Measurements from ENCODE around the gene NUDT2.
"Not testable (repeated sequence)": the region's sequence is repeated elsewhere in the genome, so short reads cannot be mapped to it uniquely, and the experiment has no call there.

The NUDT2 gene

DNA sequence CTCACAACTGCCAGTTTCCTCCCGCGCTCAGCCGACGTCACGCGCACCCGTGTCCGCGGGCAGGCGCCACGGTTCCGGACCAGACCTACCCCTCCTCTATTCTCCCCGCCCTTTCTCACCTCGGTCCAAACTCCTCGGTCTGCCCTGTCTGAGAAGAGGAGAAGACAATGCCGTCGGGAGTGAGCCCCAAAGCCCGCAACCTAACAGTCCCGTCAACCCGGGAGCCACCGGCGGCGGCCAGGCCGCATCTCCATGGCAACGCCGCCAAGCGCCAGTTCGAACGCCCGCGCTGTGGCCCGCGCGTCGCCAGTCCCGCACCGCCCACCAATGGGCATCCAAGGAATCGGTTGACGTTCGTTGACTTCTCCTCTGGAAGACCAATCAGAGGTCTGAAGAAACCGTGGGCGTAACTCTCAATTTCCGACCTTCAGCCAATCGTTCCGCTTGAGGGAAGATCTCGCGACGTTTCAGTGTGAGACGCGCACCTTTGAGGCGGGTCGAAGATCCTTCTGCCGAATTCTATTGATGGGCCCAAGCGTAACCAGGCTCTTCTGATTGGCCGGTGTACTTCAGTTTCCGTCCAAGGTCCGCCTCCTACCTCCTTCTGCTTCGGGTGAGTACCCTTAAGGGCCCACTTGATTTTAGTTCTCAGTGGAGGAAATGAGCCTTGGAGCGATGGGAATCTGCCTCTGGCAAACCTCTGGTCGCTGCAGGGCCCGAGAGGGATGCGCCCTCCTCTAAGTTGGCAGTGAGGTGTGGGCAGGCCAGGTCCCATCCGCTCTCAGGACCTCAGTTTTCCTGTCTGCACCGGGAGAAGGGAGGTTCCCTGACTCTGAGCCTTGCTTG is at the start of gene NUDT2, which contains the start of gene KIF24:
NUDT2 (plus strand) TSS at position 583 of the 846 bp plus-strand sequence. CDS start 9,471 bp downstream, outside the sequence.
KIF24 (minus strand) TSS at position 282 of the 846 bp plus-strand sequence. CDS start 17,922 bp downstream, outside the sequence.
- peak; percentile 100 for DNase-seq (ENCODE audit: low read depth)
- peak within 1 kb of the TSS; percentile 89 for H3K4me3 ChIP-seq (ENCODE audit: control insufficient read depth, low read depth, low read length)
- TF ChIP-seq, protein P1, sequence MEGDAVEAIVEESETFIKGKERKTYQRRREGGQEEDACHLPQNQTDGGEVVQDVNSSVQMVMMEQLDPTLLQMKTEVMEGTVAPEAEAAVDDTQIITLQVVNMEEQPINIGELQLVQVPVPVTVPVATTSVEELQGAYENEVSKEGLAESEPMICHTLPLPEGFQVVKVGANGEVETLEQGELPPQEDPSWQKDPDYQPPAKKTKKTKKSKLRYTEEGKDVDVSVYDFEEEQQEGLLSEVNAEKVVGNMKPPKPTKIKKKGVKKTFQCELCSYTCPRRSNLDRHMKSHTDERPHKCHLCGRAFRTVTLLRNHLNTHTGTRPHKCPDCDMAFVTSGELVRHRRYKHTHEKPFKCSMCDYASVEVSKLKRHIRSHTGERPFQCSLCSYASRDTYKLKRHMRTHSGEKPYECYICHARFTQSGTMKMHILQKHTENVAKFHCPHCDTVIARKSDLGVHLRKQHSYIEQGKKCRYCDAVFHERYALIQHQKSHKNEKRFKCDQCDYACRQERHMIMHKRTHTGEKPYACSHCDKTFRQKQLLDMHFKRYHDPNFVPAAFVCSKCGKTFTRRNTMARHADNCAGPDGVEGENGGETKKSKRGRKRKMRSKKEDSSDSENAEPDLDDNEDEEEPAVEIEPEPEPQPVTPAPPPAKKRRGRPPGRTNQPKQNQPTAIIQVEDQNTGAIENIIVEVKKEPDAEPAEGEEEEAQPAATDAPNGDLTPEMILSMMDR (conservative IDR thresholded peaks at IDR 0.05; ENCODE audit: control insufficient read depth, insufficient read depth, low read depth, low read length) = no peak

DNA sequence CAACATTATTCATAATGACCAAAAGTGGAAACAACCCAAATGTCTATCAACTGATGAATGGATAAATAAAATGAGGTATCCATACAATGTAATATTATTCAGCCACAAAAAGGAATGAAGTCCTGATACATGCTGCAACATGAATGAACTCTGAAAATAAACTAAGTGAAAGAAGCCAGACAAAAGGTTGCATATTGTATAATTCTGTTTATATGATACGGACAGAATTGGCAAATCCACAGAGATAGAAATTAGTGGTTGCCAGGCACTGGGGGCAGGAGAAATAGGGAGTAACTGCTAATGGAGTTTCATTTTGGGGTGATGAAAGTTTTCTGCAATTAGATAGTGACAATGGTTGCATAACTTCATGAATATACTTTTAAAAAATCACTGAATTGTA is 47.3 kb upstream of the NUDT2 start:
- no peak for DNase-seq (ENCODE audit: low read depth)
- TF ChIP-seq, protein P1 (conservative IDR thresholded peaks at IDR 0.05; ENCODE audit: control insufficient read depth, insufficient read depth, low read depth, low read length) = no peak
- H3K4me3 ChIP-seq (ENCODE audit: control insufficient read depth, low read depth, low read length) = no peak overlapping the region

GRCh38 chr9:34289159-34289558 is 40.2 kb upstream of the NUDT2 start:
- DNase-seq (ENCODE audit: low read depth) = no peak
- TF ChIP-seq, protein P1 (conservative IDR thresholded peaks at IDR 0.05; ENCODE audit: control insufficient read depth, insufficient read depth, low read depth, low read length) = no peak
- no peak overlapping the region for H3K4me3 ChIP-seq (ENCODE audit: control insufficient read depth, low read depth, low read length)

DNA sequence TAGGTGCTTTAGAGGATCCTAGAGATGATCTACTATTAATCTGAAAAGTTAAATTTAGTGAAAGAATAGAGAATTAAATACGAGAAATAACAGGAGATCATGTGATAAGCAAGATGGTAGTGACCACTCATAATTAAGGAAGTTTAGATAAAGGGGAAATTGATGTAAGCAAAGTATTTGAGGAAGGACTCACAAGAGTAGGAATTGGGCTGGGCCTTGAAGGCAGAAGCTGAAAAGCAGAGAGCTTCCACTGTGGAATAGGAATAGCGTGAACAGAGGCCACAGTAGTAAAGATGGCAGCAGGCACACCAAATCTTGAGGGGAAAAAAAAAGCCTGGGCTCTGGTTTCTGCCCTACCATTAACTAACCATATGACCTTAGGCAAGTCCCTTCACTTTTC is 38.3 kb upstream of the NUDT2 start:
- DNase-seq (ENCODE audit: low read depth) = no peak
- no peak overlapping the region for H3K4me3 ChIP-seq (ENCODE audit: control insufficient read depth, low read depth, low read length)
- TF ChIP-seq, protein P1 (conservative IDR thresholded peaks at IDR 0.05; ENCODE audit: control insufficient read depth, insufficient read depth, low read depth, low read length) = no peak

DNA sequence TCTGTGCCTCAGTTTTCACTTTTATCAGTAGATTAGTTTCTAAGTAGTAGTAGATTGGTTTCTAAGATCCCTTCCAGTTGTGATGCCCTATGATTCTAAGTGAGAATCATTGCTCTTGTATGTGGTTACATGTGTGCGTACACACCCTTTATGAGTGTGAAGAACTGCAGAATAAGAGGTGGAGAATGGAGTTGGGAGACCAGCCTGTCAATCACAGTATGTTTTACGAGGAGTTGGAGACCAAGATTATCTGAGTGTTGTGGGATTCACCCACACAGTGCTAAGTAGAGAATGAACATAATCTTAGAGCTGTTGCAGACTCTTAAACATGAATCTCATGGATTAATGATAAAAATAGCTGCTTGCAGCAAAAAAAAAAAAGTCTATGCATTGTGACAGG is 37.9 kb upstream of the NUDT2 start:
- DNase-seq (ENCODE audit: low read depth) = no peak
- TF ChIP-seq, protein P1 (conservative IDR thresholded peaks at IDR 0.05; ENCODE audit: control insufficient read depth, insufficient read depth, low read depth, low read length) = no peak

GRCh38 chr9:34292552-34292951 is 36.8 kb upstream of the NUDT2 start:
- no peak overlapping the region for H3K4me3 ChIP-seq (ENCODE audit: control insufficient read depth, low read depth, low read length)
- TF ChIP-seq, protein P1 (conservative IDR thresholded peaks at IDR 0.05; ENCODE audit: control insufficient read depth, insufficient read depth, low read depth, low read length) = no peak
- no peak for DNase-seq (ENCODE audit: low read depth)

More for the DNA sequence above, 37.9 kb upstream of the NUDT2 start:
- no peak overlapping the region for H3K4me3 ChIP-seq (ENCODE audit: control insufficient read depth, low read depth, low read length)

GRCh38 chr9:34301064-34301463 is 28.3 kb upstream of the NUDT2 start:
- H3K4me3 ChIP-seq (ENCODE audit: control insufficient read depth, low read depth, low read length); DNase-seq (ENCODE audit: low read depth): not testable (repeated sequence)

DNA sequence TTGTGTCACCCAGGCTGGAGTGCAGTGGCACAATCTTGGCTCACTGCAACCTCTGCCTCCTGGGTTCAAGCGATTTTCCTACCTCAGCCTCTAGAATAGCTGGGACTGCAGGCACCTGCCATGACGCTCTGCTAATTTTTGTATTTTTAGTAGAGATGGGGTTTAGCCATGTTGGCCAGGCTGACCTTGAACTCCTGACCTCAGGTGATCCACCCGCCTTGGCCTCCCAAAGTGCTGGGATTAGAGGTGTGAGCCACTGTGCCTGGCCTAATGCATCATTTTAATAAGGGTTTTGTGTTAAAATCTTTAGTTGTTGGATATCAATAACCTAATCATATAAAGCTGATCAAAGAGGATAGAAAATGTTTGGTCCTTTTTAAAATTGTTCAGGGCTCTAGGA is 21.1 kb upstream of the NUDT2 start:
- H3K4me3 ChIP-seq (ENCODE audit: control insufficient read depth, low read depth, low read length); DNase-seq (ENCODE audit: low read depth): not testable (repeated sequence)
